HUDEP-2 (cell line): ENCODE results near the gene ADNP2.

Experiments used
- DNase-seq, 76 experiments: peaks; one replicate each; lab custom pipeline; 2025; ENCODE audit not compliant: unreplicated experiment in 76 of 76; lab: John Stamatoyannopoulos, UW

The ADNP2 gene

GRCh38 chr18:80140455-80140985, 31.5 kb downstream of the ADNP2 start:
- no peak for DNase-seq

GRCh38 chr18:80143881-80144280, 34.8 kb downstream of the ADNP2 start:
- no peak for DNase-seq

- no peak for DNase-seq
These were observed 36.2 kb downstream of the ADNP2 start for GRCh38 chr18:80145196-80145804.

- DNase-seq = peak in 1 of 76 experiments; percentile 8
These were observed 38.0 kb downstream of the ADNP2 start for GRCh38 chr18:80147037-80147417.

GRCh38 chr18:80147418-80148325, 38.6 kb downstream of the ADNP2 start:
- DNase-seq = peak in 65 of 76 experiments; percentile 7 to 74 (median 51)

GRCh38 chr18:80148326-80149199, 39.5 kb downstream of the ADNP2 start:
- no peak for DNase-seq

GRCh38 chr18:80149667-80150066, 40.6 kb downstream of the ADNP2 start:
- no peak for DNase-seq

- peak in 24 of 76 experiments; percentile 3 to 54 (median 32) for DNase-seq
These were observed 45.2 kb downstream of the ADNP2 start for GRCh38 chr18:80154293-80154692.

- peak in 50 of 76 experiments; percentile 0 to 68 (median 39) for DNase-seq
These were observed 48.8 kb downstream of the ADNP2 start for GRCh38 chr18:80157708-80158343.

GRCh38 chr18:80158365-80158764, 49.3 kb downstream of the ADNP2 start:
- no peak for DNase-seq

- no peak for DNase-seq
These were observed 50.9 kb downstream of the ADNP2 start for GRCh38 chr18:80159713-80160636.

- DNase-seq = no peak
These were observed 52.8 kb downstream of the ADNP2 start for GRCh38 chr18:80161781-80162417.

GRCh38 chr18:80163183-80163582, 54.1 kb downstream of the ADNP2 start:
- no peak for DNase-seq

GRCh38 chr18:80164727-80165355, 55.8 kb downstream of the ADNP2 start:
- peak in 7 of 76 experiments; percentile 22 to 67 (median 36) for DNase-seq

GRCh38 chr18:80166240-80166639, 57.2 kb downstream of the ADNP2 start:
- no peak for DNase-seq

GRCh38 chr18:80166725-80167124, 57.7 kb downstream of the ADNP2 start:
- no peak for DNase-seq

- DNase-seq = no peak
These were observed 58.3 kb downstream of the ADNP2 start for GRCh38 chr18:80167331-80167730.

- no peak for DNase-seq
These were observed 58.9 kb downstream of the ADNP2 start for GRCh38 chr18:80167931-80168330.
